Skeletal muscle cell (primary cell): ENCODE measurements around the gene R3HDM2.
A peak's percentile ranks its signal among the peaks of the same experiment; 100 is the strongest.

ENCODE experiments used
- DNase-seq: peaks from one replicate; pipeline ENCODE4 v3.0.0-alpha.2; 2010; ENCODE audit warnings: low read depth
- H3K4me3 ChIP-seq: 2 replicates; pipeline ENCODE4 v1.5.1; 2011; ENCODE audit warnings: low read depth, mild to moderate bottlenecking, control low read depth, low read length, moderate library complexity

R3HDM2 gene

DNA sequence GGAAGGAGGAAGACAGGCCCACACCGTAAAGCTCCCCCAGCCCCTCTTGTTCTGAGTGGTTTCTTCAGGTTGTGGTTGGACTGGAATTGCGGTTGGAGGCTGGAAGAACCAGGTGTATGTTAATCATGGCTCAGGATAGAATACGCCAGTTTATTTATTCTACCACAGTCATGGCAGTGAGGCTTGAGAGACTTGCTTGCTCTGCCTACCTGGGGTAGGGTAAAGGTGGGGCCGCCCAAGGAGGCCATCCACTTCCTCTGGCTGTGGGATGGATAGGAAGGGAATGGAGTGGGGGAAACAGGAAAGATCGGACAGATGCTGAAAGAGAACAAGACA, 193.3 kb downstream of the R3HDM2 start:
- DNase-seq: no peak
- H3K4me3 ChIP-seq: no peak overlapping the region

DNA sequence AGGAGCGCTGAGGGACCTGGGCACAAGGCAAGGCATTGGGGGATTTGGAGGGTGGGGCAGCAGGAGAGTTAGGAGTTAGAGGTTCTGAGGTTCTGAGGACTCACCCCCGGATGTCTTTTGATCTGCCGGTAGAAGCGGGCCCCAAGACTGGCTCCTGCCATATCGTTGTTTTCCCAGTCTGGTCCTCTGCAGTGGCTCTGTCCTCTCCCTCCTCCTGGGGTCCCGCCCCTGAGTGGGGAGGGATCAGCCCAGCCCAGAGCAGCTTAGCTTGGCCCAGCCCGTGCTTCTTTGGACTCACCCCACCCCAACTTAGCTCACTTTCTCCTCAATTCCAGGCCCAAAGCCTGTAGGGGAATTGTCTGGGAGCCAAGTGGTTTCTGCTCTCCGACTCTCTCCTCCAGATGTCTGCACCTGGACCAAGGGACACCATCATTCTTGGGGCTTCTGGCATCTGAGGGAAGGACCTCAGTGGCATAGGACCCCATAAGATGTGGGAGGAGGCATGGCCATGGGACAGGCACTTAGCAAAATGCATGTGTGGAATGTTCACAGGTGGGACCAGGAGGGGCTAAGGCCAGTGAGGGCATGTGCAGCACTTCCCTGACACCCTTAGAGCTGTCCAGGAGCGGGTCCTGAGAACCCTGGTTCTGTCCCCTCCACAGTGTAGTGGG, 193.8 kb downstream of the R3HDM2 start:
- H3K4me3 ChIP-seq: peak overlapping the region; percentile 41
- DNase-seq: no peak

GRCh38 chr12:57236201-57236924, 194.5 kb downstream of the R3HDM2 start:
- no peak for DNase-seq
- H3K4me3 ChIP-seq: peak overlapping the region; percentile 41

- peak overlapping the region; percentile 41 for H3K4me3 ChIP-seq
- DNase-seq: no peak
Observed at GRCh38 chr12:57235728-57236131, 195.1 kb downstream of the R3HDM2 start.

- H3K4me3 ChIP-seq: peak overlapping the region; percentile 41
- peak; percentile 74 for DNase-seq
Observed at GRCh38 chr12:57235017-57235727, 195.7 kb downstream of the R3HDM2 start.

DNA sequence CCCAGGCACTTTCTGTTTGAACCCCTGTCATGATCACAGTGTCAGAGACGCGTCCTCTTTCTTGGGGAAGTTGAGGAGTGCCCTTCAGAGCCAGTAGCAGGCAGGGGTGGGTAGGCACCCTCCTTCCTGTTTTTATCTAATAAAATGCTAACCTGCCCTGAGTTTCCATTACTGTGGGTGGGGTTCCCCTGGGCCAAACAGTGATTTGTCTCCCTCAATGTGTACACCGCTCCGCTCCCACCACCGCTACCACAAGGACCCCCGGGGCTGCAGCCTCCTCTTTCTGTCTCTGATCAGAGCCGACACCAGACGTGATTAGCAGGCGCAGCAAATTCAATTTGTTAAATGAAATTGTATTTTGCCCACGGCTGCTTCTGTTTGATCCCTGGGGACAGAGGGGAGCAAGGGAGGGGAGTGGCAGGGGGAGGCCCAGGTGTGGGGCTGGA, 196.2 kb downstream of the R3HDM2 start:
- DNase-seq: no peak

GRCh38 chr12:57234233-57234570, 196.6 kb downstream of the R3HDM2 start:
- no peak overlapping the region for H3K4me3 ChIP-seq
- DNase-seq: no peak

More for the DNA sequence above, 196.2 kb downstream of the R3HDM2 start:
- no peak overlapping the region for H3K4me3 ChIP-seq

DNA sequence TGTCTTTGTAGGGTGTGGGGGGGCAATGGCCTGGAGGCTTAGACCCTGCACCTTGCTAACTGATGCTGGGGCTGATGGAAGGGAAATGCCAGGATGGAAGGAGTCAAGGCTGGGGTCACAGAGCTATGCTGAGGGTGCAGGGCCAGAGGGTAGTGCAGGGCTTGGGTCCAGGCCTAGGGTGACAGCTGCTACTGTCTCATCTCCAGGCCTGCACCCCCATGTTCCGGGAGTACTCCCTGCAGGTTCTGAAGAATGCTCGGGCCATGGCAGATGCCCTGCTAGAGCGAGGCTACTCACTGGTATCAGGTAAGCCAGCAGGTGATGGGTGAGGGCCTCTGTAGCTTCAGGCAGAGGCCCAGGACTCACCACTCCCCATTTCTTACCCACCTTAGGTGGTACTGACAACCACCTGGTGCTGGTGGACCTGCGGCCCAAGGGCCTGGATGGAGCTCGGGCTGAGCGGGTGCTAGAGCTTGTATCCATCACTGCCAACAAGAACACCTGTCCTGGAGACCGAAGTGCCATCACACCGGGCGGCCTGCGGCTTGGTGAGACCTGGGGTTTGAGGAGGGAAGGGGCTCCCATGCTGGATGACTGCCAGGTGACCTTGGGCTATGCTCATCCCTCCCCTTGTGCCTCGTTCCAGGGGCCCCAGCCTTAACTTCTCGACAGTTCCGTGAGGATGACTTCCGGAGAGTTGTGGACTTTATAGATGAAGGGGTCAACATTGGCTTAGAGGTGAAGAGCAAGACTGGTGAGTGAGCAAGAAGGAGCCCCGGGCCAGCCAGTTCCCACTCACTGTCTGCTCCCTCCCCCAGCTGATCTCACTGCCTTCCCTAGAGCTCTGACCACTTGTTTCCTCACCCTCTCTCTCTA, 197.2 kb downstream of the R3HDM2 start:
- no peak overlapping the region for H3K4me3 ChIP-seq
- DNase-seq: peak; percentile 67

GRCh38 chr12:57232156-57232756, 198.6 kb downstream of the R3HDM2 start:
- no peak for DNase-seq
- no peak overlapping the region for H3K4me3 ChIP-seq

- DNase-seq: no peak
- peak overlapping the region; percentile 85 for H3K4me3 ChIP-seq
Observed at GRCh38 chr12:57231276-57232021, 199.4 kb downstream of the R3HDM2 start.

GRCh38 chr12:57230381-57231155, 200.3 kb downstream of the R3HDM2 start:
- peak overlapping the region; percentile 85 for H3K4me3 ChIP-seq
- DNase-seq: no peak

- peak within 1 kb of the TSS; percentile 85 for H3K4me3 ChIP-seq
- DNase-seq: peak; percentile 88
Observed at GRCh38 chr12:57229634-57230380, 201.0 kb downstream of the R3HDM2 start, which contains the start of gene SHMT2. Gene SHMT2 (plus strand): TSS chr12:57229711. CDS start chr12:57229779, 68 bp downstream.

DNA sequence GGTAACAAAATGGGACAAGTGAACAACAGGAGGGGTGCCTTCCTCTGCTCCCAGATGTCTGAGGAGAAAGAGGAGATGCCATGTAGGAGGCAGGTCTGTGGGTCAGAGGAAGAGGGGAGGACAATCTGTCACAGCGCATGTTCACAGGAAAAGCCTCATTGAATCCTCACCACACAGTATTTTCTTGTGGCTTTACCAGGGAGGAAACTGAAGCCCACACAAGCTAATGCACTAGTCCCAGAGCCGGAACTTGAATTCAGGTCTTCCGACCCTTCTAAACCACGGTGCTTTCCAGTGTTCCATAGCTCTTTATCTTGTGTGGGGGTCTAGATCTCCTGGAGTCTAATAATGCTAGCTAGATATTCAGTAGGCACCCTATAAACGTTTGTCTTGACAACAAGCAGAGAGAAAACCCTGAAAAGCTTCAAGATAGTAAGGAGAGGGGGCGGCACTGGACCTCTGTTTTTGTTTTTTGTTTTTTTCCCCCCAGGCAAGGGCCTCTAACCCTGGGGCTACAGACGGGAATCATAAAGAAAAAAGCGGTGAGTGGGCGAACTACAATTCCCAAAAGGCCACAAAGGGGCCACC, 201.7 kb downstream of the R3HDM2 start:
- DNase-seq: no peak
- H3K4me3 ChIP-seq: peak overlapping the region; percentile 85

DNA sequence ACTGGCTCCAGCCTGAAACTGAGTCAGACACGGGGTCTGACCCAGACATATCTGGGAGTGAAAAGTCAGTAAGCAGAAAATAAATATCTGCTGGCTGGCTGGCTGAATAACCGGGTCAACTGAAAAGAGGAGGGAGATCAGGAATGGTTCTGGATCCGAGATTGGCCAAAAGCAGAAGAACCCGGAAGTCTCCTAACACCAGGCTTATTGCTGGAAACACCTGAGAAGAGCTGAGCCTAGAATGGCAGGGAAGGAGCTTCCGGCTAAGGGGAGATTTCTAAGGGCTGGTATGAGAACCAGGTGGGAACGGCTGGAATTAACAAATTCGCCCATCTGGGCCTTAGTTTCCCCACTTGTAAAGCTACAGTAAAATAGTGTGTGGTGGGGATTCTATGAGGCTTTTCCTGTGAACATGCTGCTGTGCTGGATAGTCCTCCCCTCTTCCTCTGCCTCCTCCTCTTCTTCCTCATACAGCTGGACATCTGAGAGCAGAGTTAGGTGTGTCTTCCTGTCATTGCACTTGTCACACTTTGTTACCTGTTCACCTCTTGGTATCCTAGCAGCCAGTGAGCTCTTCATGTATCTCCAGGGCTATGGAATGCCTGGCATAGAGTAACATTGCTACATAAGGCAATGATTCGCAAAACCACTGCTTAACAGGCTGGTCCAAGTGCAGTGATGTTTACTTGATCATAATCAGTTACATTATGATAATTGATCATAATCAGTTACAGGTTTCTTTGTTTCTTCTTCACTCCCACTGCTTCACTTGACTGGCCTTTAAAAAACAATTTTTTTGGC, 203.3 kb downstream of the R3HDM2 start:
- peak overlapping the region; percentile 25 for H3K4me3 ChIP-seq
- DNase-seq: no peak

- peak overlapping the region; percentile 25 for H3K4me3 ChIP-seq
- DNase-seq: no peak
Observed at GRCh38 chr12:57226588-57227314, 204.1 kb downstream of the R3HDM2 start.
